GM12878 (cell line): ENCODE data around the gene FAM187B.

Experiments
- ATF7 ChIP-seq: fragments of 450-650 bp; IDR thresholded peaks from 2 replicates; pipeline ENCODE4 v1.6.1; 2016; ENCODE audit warnings: low read depth, mild to moderate bottlenecking
- BHLHE40 ChIP-seq, 2 experiments: fragments of 450-650 bp in 1 of 2; IDR thresholded peaks; 2 replicates each; pipeline ENCODE4 v1.6.1; 2011 to 2017; ENCODE audit warnings: low read depth in 2 of 2, borderline replicate concordance in 1 of 2, improper control_type of control experiment in 1 of 2, low read length in 1 of 2, mild to moderate bottlenecking in 1 of 2
- BRCA1 ChIP-seq: IDR thresholded peaks from 2 replicates; pipeline ENCODE4 v1.6.1; 2011; ENCODE audit warnings: low read depth, low read length, improper control_type of control experiment
- FOXK2 ChIP-seq: fragments of 450-650 bp; IDR thresholded peaks from 2 replicates; pipeline ENCODE4 v1.6.1; 2017; ENCODE audit warnings: mild to moderate bottlenecking, moderate library complexity
- GABPA ChIP-seq: IDR thresholded peaks from 2 replicates; pipeline ENCODE4 v1.6.1; 2014; ENCODE audit warnings: antibody characterized with exemption, low read depth, mild to moderate bottlenecking, inconsistent platforms
- HCFC1 ChIP-seq: fragments of 150-350 bp; IDR thresholded peaks from 2 replicates; pipeline ENCODE4 v1.6.1; 2014; ENCODE audit warnings: low read length
- HDAC2 ChIP-seq: fragments of 200-600 bp; sonication (generic); IDR thresholded peaks from 2 replicates; pipeline ENCODE4 v1.6.1; 2017
- POLR2A ChIP-seq: IDR thresholded peaks from 2 replicates; pipeline ENCODE4 v1.6.1; 2011; ENCODE audit warnings: low read depth, mild to moderate bottlenecking, low read length
- TAF1 ChIP-seq: IDR thresholded peaks from 2 replicates; pipeline ENCODE4 v1.6.1; 2011; ENCODE audit warnings: mild to moderate bottlenecking, low read depth, low read length, borderline replicate concordance
- YBX1 ChIP-seq: fragments of 450-650 bp; IDR thresholded peaks from 2 replicates; pipeline ENCODE4 v1.6.1; 2016; ENCODE audit warnings: antibody characterized with exemption
- TF ChIP-seq, protein P1 (sequence below): IDR thresholded peaks from 2 replicates; pipeline ENCODE4 v1.6.1; 2012; ENCODE audit warnings: low read depth, low read length, improper control_type of control experiment
- TF ChIP-seq, protein P2 (sequence below): IDR thresholded peaks from 2 replicates; pipeline ENCODE4 v1.6.1; 2011; ENCODE audit warnings: low read depth, mild to moderate bottlenecking, low read length, moderate library complexity, borderline replicate concordance; ENCODE audit errors: extremely low read depth
- TF ChIP-seq, protein P3 (sequence below), 3 experiments: IDR thresholded peaks in 2 of 3; conservative IDR thresholded peaks in 1 of 3; 2 replicates each; pipeline ENCODE4 v1.5.1; 2011; ENCODE audit warnings: low read depth in 3 of 3, low read length in 3 of 3, mild to moderate bottlenecking in 3 of 3, control low read depth in 2 of 3, moderate library complexity in 2 of 3, inconsistent platforms in 1 of 3, mixed read lengths in 1 of 3; ENCODE audit not compliant: control insufficient read depth in 2 of 3, insufficient read depth in 1 of 3; ENCODE audit errors: extremely low read depth in 1 of 3

DNA sequence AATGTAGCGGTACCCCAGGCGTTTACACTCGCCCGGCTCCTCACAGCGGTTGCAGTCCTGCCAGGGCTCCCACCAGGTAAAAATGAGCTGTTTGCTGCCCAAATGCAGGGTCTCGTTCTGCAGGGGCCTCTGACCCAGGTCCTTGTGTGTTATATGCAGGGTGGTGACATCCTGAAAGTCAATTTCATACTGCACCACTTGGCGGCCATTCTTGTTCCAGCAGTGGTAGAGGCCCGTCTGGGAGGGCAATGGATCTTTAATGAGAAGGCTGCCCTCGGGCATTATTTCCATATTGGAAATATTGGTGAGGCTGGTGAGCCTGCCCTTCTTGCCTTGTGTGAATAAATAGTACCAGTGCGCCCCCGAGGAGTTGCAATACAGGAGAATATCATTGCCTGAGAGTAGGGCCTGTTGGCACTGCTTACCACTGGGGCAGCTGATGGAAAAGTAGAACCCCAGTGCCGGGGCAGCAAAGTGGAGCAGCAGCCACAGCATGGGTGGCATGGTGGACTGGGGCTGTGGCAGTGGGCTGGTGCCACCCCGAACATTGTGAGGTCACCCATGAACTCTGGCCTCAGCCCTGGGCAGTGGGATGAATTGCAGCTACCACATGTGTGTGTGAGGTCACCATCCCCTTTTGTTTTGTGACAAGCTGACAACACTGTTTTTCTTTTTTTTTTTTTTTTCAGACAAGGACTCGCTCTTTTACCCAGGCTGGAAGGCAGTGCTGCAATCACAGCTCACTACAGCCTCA lies at the start of gene FAM187B:
- no peak for TF ChIP-seq YBX1
- TF ChIP-seq HDAC2, result no peak
- no peak for TF ChIP-seq BHLHE40 (IDR thresholded peaks at IDR 0.05; ENCODE audit: borderline replicate concordance in 1 of 2, low read depth in 2 of 2, low read length in 1 of 2)
- TF ChIP-seq, protein P1, sequence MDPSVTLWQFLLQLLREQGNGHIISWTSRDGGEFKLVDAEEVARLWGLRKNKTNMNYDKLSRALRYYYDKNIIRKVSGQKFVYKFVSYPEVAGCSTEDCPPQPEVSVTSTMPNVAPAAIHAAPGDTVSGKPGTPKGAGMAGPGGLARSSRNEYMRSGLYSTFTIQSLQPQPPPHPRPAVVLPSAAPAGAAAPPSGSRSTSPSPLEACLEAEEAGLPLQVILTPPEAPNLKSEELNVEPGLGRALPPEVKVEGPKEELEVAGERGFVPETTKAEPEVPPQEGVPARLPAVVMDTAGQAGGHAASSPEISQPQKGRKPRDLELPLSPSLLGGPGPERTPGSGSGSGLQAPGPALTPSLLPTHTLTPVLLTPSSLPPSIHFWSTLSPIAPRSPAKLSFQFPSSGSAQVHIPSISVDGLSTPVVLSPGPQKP, result no peak
- no peak for TF ChIP-seq TAF1
- TF ChIP-seq GABPA, result no peak
- TF ChIP-seq, protein P2, sequence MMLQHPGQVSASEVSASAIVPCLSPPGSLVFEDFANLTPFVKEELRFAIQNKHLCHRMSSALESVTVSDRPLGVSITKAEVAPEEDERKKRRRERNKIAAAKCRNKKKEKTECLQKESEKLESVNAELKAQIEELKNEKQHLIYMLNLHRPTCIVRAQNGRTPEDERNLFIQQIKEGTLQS, result no peak
- TF ChIP-seq HCFC1, result no peak
- TF ChIP-seq ATF7, result no peak
- no peak for TF ChIP-seq FOXK2
- no peak for TF ChIP-seq POLR2A
- TF ChIP-seq BRCA1, result no peak
- TF ChIP-seq, protein P3, sequence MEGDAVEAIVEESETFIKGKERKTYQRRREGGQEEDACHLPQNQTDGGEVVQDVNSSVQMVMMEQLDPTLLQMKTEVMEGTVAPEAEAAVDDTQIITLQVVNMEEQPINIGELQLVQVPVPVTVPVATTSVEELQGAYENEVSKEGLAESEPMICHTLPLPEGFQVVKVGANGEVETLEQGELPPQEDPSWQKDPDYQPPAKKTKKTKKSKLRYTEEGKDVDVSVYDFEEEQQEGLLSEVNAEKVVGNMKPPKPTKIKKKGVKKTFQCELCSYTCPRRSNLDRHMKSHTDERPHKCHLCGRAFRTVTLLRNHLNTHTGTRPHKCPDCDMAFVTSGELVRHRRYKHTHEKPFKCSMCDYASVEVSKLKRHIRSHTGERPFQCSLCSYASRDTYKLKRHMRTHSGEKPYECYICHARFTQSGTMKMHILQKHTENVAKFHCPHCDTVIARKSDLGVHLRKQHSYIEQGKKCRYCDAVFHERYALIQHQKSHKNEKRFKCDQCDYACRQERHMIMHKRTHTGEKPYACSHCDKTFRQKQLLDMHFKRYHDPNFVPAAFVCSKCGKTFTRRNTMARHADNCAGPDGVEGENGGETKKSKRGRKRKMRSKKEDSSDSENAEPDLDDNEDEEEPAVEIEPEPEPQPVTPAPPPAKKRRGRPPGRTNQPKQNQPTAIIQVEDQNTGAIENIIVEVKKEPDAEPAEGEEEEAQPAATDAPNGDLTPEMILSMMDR (IDR thresholded peaks at IDR 0.05 in 2 of 3, conservative IDR thresholded peaks at IDR 0.05 in 1 of 3; ENCODE audit: control insufficient read depth in 2 of 3, extremely low read depth in 1 of 3, insufficient read depth in 1 of 3, low read depth in 3 of 3, low read length in 3 of 3), result no peak
